ENCODE results near the gene SUSD3.

DNA sequence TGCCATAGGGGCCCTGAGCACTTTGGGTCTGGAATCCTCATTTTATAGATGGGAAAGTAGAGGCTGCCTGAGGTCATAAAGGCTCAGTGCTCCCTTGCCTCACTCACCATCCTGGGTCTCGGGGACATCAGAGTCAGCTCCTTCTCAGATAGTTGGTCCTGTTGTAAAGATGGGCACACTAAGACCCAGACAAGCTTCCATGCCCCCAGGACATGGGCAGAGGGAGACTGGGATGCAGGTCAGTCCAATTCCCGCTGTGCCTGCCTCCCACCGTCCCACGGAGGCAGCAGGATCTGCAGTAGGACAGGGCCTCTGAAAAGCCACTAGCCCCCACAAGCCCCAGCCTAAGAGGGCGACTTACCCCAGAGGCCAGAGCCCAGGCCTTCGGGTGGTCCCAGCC lies 19.0 kb upstream of the SUSD3 start:
- TF ChIP-seq, protein P1, sequence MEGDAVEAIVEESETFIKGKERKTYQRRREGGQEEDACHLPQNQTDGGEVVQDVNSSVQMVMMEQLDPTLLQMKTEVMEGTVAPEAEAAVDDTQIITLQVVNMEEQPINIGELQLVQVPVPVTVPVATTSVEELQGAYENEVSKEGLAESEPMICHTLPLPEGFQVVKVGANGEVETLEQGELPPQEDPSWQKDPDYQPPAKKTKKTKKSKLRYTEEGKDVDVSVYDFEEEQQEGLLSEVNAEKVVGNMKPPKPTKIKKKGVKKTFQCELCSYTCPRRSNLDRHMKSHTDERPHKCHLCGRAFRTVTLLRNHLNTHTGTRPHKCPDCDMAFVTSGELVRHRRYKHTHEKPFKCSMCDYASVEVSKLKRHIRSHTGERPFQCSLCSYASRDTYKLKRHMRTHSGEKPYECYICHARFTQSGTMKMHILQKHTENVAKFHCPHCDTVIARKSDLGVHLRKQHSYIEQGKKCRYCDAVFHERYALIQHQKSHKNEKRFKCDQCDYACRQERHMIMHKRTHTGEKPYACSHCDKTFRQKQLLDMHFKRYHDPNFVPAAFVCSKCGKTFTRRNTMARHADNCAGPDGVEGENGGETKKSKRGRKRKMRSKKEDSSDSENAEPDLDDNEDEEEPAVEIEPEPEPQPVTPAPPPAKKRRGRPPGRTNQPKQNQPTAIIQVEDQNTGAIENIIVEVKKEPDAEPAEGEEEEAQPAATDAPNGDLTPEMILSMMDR (IDR thresholded peaks at IDR 0.05) = no peak
- no peak for TF ChIP-seq POLR2A (IDR thresholded peaks at IDR 0.05)
- no peak for TF ChIP-seq POLR2AphosphoS5 (IDR thresholded peaks at IDR 0.05)

Measured in breast epithelium (tissue), 3 donors.